PC-3 (cell line): ENCODE results near the gene PRUNE2. TPM values are rescaled to one million over a fixed set of nuclear protein-coding genes. Genes with fewer than 3 reads are reported as not detected.

Source experiments
- ATAC-seq: fragments of 200-7000 bp; cut with Tn5 transposase; 2 replicates; pipeline ENCODE4 v1.9.1; 2020; ENCODE audit warnings: mild to moderate bottlenecking, moderate library complexity
- BruUV-seq: library from RNA; stranded (reverse); fragments of 400-500 nt; replicated peaks from 2 replicates; lab custom pipeline; 2021; lab: Mats Ljungman, UMichigan
- CTCF ChIA-PET: fragments of 300-600 bp; sonication (Branson Sonifier 250); formaldehyde crosslinking; loops from one replicate; lab custom pipeline; 2022; ENCODE audit warnings: antibody characterized with exemption; lab: Charles Lee
- POLR2A ChIA-PET: fragments of 300-600 bp; sonication (Branson Sonifier 250); formaldehyde crosslinking; loops from one replicate; lab custom pipeline; 2022; ENCODE audit warnings: antibody characterized with exemption; ENCODE audit not compliant: unreplicated experiment; lab: Charles Lee
- DNase-seq: peaks from one replicate; pipeline ENCODE4 v3.0.0-alpha.2; 2015
- H2AFZ ChIP-seq: fragments of 300-600 bp; sonication (generic); 2 replicates; pipeline ENCODE4 v1.6.0; 2016; ENCODE audit warnings: antibody characterized with exemption, low read length
- H3F3A ChIP-seq: fragments of 300-600 bp; sonication (generic); one replicate; pipeline ENCODE4 v1.6.0; 2017; ENCODE audit warnings: antibody characterized with exemption, low read length, control low read depth, mild to moderate bottlenecking; ENCODE audit not compliant: unreplicated experiment
- H3K27ac ChIP-seq: fragments of 300-600 bp; sonication (generic); 2 replicates; pipeline ENCODE4 v1.5.1; 2016; ENCODE audit warnings: mild to moderate bottlenecking, low read length
- H3K27me3 ChIP-seq: fragments of 300-600 bp; sonication (generic); 2 replicates; pipeline ENCODE4 v1.6.1; 2016; ENCODE audit warnings: low read length, mixed read lengths
- H3K36me3 ChIP-seq: fragments of 300-600 bp; sonication (generic); 2 replicates; pipeline ENCODE4 v1.6.1; 2016; ENCODE audit warnings: low read depth, mixed run types, low read length, mixed read lengths
- H3K4me1 ChIP-seq: fragments of 300-600 bp; sonication (generic); 2 replicates; pipeline ENCODE4 v1.5.1; 2016; ENCODE audit warnings: low read length; ENCODE audit not compliant: insufficient read depth
- H3K4me2 ChIP-seq: fragments of 300-600 bp; sonication (generic); 2 replicates; pipeline ENCODE4 v1.6.0; 2016; ENCODE audit warnings: low read length
- H3K4me3 ChIP-seq: fragments of 300-600 bp; sonication (generic); 2 replicates; pipeline ENCODE4 v1.5.1; 2016; ENCODE audit warnings: mild to moderate bottlenecking, low read length, mixed read lengths
- H3K79me2 ChIP-seq: fragments of 300-600 bp; sonication (generic); 2 replicates; pipeline ENCODE4 v1.6.1; 2017; ENCODE audit warnings: low read length, mixed read lengths
- H3K9ac ChIP-seq: fragments of 300-600 bp; sonication (generic); 2 replicates; pipeline ENCODE4 v1.6.0; 2016; ENCODE audit warnings: mild to moderate bottlenecking, low read length
- H3K9me2 ChIP-seq: fragments of 300-600 bp; sonication (generic); replicated peaks from 2 replicates; pipeline ENCODE4 v1.6.1; 2016; ENCODE audit warnings: mixed run types, low read length, mixed read lengths
- H3K9me3 ChIP-seq: fragments of 300-600 bp; sonication (generic); 2 replicates; pipeline ENCODE4 v1.6.1; 2016; ENCODE audit warnings: low read length, mixed read lengths
- H4K20me1 ChIP-seq: fragments of 300-600 bp; sonication (generic); 2 replicates; pipeline ENCODE4 v1.6.1; 2016; ENCODE audit warnings: low read length, mixed read lengths
- CTCF ChIP-seq: fragments of 300-600 bp; sonication (generic); conservative IDR thresholded peaks from 2 replicates; pipeline ENCODE4 v1.5.1; 2017; ENCODE audit warnings: antibody characterized with exemption, low read depth, mild to moderate bottlenecking, low read length
- EZH2 ChIP-seq: fragments of 300-600 bp; sonication (generic); IDR thresholded peaks from one replicate; pipeline ENCODE4 v1.6.1; 2017; ENCODE audit warnings: antibody characterized with exemption, mild to moderate bottlenecking, low read length; ENCODE audit not compliant: unreplicated experiment
- EZH2phosphoT487 ChIP-seq: fragments of 300-600 bp; sonication (generic); IDR thresholded peaks from 2 replicates; pipeline ENCODE4 v1.6.1; 2018; ENCODE audit warnings: mild to moderate bottlenecking, antibody characterized with exemption, low read length, borderline replicate concordance
- intact Hi-C: fragments of 100-400 bp; cut with micrococcal nuclease; formaldehyde crosslinking; loops from 2 replicates; pipeline ENCODE4 v1.9.0; 2023
- total RNA-seq: library from RNA; depleted of rRNA; stranded (reverse); fragments of >200 nt; gene quantifications from 2 replicates; pipeline ENCODE4 v1.2.3, GENCODE V29; 2014

Gene PRUNE2
- total RNA-seq, 1 experiment from 2014 or later = not detected

- no peak overlapping the region for H3K4me2 ChIP-seq
- no peak for DNase-seq
- H3F3A ChIP-seq = no peaks in the 10 kb centered on the region
- no peaks in the 10 kb centered on the region for H3K9me2 ChIP-seq
- no peak for ATAC-seq
- no peak overlapping the region for H2AFZ ChIP-seq
- TF ChIP-seq EZH2phosphoT487 (no peak), EZH2 (no peak), CTCF (no peak)
- ChIA-PET POLR2A (no interaction called here), CTCF (no interaction called here)
- no peaks in the 10 kb centered on the region for H3K79me2 ChIP-seq
- no TSS peak for BruUV-seq
- no peaks in the 10 kb centered on the region for H3K36me3 ChIP-seq
- H3K27me3 ChIP-seq = no peaks in the 10 kb centered on the region; the same call in 1 of the 2 replicates
- no peak overlapping the region for H3K4me3 ChIP-seq
- no peaks in the 10 kb centered on the region for H3K9me3 ChIP-seq
- no peak overlapping the region for H3K27ac ChIP-seq
- H3K9ac ChIP-seq = no peak overlapping the region
- H4K20me1 ChIP-seq = no peaks in the 10 kb centered on the region
- H3K4me1 ChIP-seq = no peaks in the 10 kb centered on the region
- intact Hi-C loops = no loop called here
These were observed 256.0 kb downstream of the PRUNE2 start for GRCh38 chr9:76649894-76650293.

GRCh38 chr9:76646249-76646648 lies 259.7 kb downstream of the PRUNE2 start:
- Histone ChIP-seq H3K9ac (no peak overlapping the region), H2AFZ (no peak overlapping the region), H3K27me3 (peaks cover 16% of the 10 kb centered on the region; the same call in 1 of the 2 replicates), H3F3A (no peaks in the 10 kb centered on the region), H3K4me3 (no peak overlapping the region), H3K4me2 (no peak overlapping the region), H3K36me3 (no peaks in the 10 kb centered on the region), H4K20me1 (no peaks in the 10 kb centered on the region), H3K9me2 (no peaks in the 10 kb centered on the region), H3K4me1 (no peaks in the 10 kb centered on the region), H3K79me2 (no peaks in the 10 kb centered on the region), H3K27ac (no peak overlapping the region), H3K9me3 (no peaks in the 10 kb centered on the region)
- ChIA-PET CTCF (no interaction called here), POLR2A (no interaction called here)
- BruUV-seq = no TSS peak
- intact Hi-C loops = no loop called here
- ATAC-seq (no peak), DNase-seq (no peak)
- TF ChIP-seq EZH2 = no peak
- no peak for TF ChIP-seq EZH2phosphoT487
- no peak for TF ChIP-seq CTCF

GRCh38 chr9:76644647-76645250 lies 261.2 kb downstream of the PRUNE2 start:
- no peak for DNase-seq
- no peak overlapping the region for H3K27ac ChIP-seq
- BruUV-seq = no TSS peak
- intact Hi-C loops = no loop called here
- no peak overlapping the region for H3K4me3 ChIP-seq
- ATAC-seq = no peak
- no peaks in the 10 kb centered on the region for H4K20me1 ChIP-seq
- H3K36me3 ChIP-seq = no peaks in the 10 kb centered on the region
- H3K4me2 ChIP-seq = no peak overlapping the region
- no peaks in the 10 kb centered on the region for H3K79me2 ChIP-seq
- no peaks in the 10 kb centered on the region for H3K9me3 ChIP-seq
- no peak overlapping the region for H3K9ac ChIP-seq
- TF ChIP-seq CTCF (no peak), EZH2phosphoT487 (no peak), EZH2 (no peak)
- H2AFZ ChIP-seq = no peak overlapping the region
- CTCF ChIA-PET = no interaction called here
- H3K4me1 ChIP-seq = no peaks in the 10 kb centered on the region
- no peaks in the 10 kb centered on the region for H3K9me2 ChIP-seq
- peaks cover 31% of the 10 kb centered on the region; the same call in 1 of the 2 replicates for H3K27me3 ChIP-seq
- POLR2A ChIA-PET = no interaction called here
- no peaks in the 10 kb centered on the region for H3F3A ChIP-seq
